ENCODE measurements around the gene WDSUB1.

Gene WDSUB1

GRCh38 chr2:159194241-159194640 is 92.3 kb downstream of the WDSUB1 start:
- no peak for DNase-seq

- no peak for DNase-seq
Measured at GRCh38 chr2:159193791-159194190, 92.7 kb downstream of the WDSUB1 start.

GRCh38 chr2:159192371-159192918 is 94.1 kb downstream of the WDSUB1 start:
- DNase-seq = no peak

- no peak for DNase-seq
Measured at GRCh38 chr2:159188449-159188848, 98.1 kb downstream of the WDSUB1 start.

GRCh38 chr2:159187106-159187505 is 99.4 kb downstream of the WDSUB1 start:
- DNase-seq = no peak

GRCh38 chr2:159186462-159186861 is 100.0 kb downstream of the WDSUB1 start:
- no peak for DNase-seq

All from activated CD4-positive, alpha-beta T cell treated with anti-CD3 and anti-CD28 coated beads for 4 hours (primary cell).